ENCODE measurements around the gene IL4I1. TPM values are rescaled to one million over a fixed set of nuclear protein-coding genes. Genes with fewer than 3 reads are reported as not detected.

The IL4I1 gene
- total RNA-seq, result 1.3 TPM in 1 of 2 replicates, not detected in the other

GRCh38 chr19:49896863-49897621, at the start of gene IL4I1:
Gene IL4I1 (minus strand): TSS chr19:49896887. CDS start chr19:49896160, 727 bp downstream.

GRCh38 chr19:49929121-49929610, 32.5 kb upstream of the IL4I1 start, which contains the start of the genes ATF5 and NUP62:
Gene ATF5 (plus strand): TSS chr19:49929205. CDS start chr19:49930851, 1,646 bp downstream.
Gene NUP62 (minus strand): TSS chr19:49929504. CDS start chr19:49909807, 19,697 bp downstream.

GRCh38 chr19:49877020-49877878, 19.4 kb downstream of the IL4I1 start, which contains the start of the genes AKT1S1 and TBC1D17:
Gene AKT1S1 (minus strand): TSS chr19:49877355. CDS start chr19:49873295, 4,060 bp downstream.
Gene TBC1D17 (plus strand): TSS chr19:49877702. CDS start chr19:49877724, 22 bp downstream.

GRCh38 chr19:49866933-49867782, 29.5 kb downstream of the IL4I1 start, which contains the start of gene PNKP:
Gene PNKP (minus strand): TSS chr19:49867576. CDS start chr19:49867204, 372 bp downstream.

GRCh38 chr19:49850487-49851342, 46.0 kb downstream of the IL4I1 start, which contains the start of gene PTOV1:
Gene PTOV1 (plus strand): TSS chr19:49851159.

Other genes starting within 250 kb of the IL4I1 start
- gene IRF3, start 231.0 kb downstream of the IL4I1 start, total RNA-seq, result 43.8 and 83.4 TPM in 2 replicates
- gene BCL2L12, start 231.0 kb downstream of the IL4I1 start, total RNA-seq, result 12.6 and 19.8 TPM in 2 replicates
- gene PRMT1, start 219.6 kb downstream of the IL4I1 start, total RNA-seq, result 174 and 372 TPM in 2 replicates
- gene ADM5, start 207.3 kb downstream of the IL4I1 start, total RNA-seq, result 1.7 and 2.9 TPM in 2 replicates
- 15.8 and 50.0 TPM in 2 replicates for gene CPT1C, start 205.8 kb downstream of the IL4I1 start, total RNA-seq
- gene TSKS, start 133.6 kb downstream of the IL4I1 start, total RNA-seq, result not detected in 2 replicates
- 128 and 138 TPM in 2 replicates for gene AP2A1, start 129.9 kb downstream of the IL4I1 start, total RNA-seq
- 21.5 and 30.1 TPM in 2 replicates for gene FUZ, start 83.6 kb downstream of the IL4I1 start, total RNA-seq
- gene MED25, start 78.6 kb downstream of the IL4I1 start, total RNA-seq, result 21.1 and 32.3 TPM in 2 replicates
- 94.0 and 139 TPM in 2 replicates for gene PTOV1, start 45.7 kb downstream of the IL4I1 start, total RNA-seq
- gene PNKP, start 29.3 kb downstream of the IL4I1 start, total RNA-seq, result 29.1 and 52.8 TPM in 2 replicates
- gene AKT1S1, start 19.5 kb downstream of the IL4I1 start, total RNA-seq, result 25.7 and 38.6 TPM in 2 replicates
- gene TBC1D17, start 19.2 kb downstream of the IL4I1 start, total RNA-seq, result 22.5 TPM in 2 replicates
- 4.5 and 15.4 TPM in 2 replicates for gene ATF5, start 32.3 kb upstream of the IL4I1 start, total RNA-seq
- gene NUP62, start 32.6 kb upstream of the IL4I1 start, total RNA-seq, result 25.5 and 46.2 TPM in 2 replicates
- gene SIGLEC11, start 64.3 kb upstream of the IL4I1 start, total RNA-seq, result not detected in 2 replicates
- gene VRK3, start 128.5 kb upstream of the IL4I1 start, total RNA-seq, result 22.5 and 26.8 TPM in 2 replicates
- 8.1 and 9.9 TPM in 2 replicates for gene ZNF473, start 129.1 kb upstream of the IL4I1 start, total RNA-seq

Measured in epithelial cell of alveolus of lung (primary cell).